RWPE2 (cell line): ENCODE data around the gene RNF130.

Source experiments
- ATAC-seq: fragments of 200-7000 bp; cut with Tn5 transposase; 3 replicates; pipeline ENCODE4 v1.9.1; 2021; ENCODE audit warnings: low read depth
- DNase-seq: peaks from one replicate; pipeline ENCODE4 v3.0.0-alpha.2; 2020; ENCODE audit warnings: low spot score
- H3K27ac ChIP-seq: fragments of 450-650 bp; 2 replicates; pipeline ENCODE4 v1.5.1; 2017; ENCODE audit warnings: mild to moderate bottlenecking; ENCODE audit not compliant: poor library complexity, severe bottlenecking
- H3K27me3 ChIP-seq: fragments of 250-450 bp; sonication (Bioruptor Pico); 2 replicates; pipeline ENCODE4 v1.5.1; 2021; ENCODE audit warnings: mild to moderate bottlenecking, moderate library complexity; ENCODE audit not compliant: insufficient read depth, poor library complexity, severe bottlenecking
- H3K36me3 ChIP-seq: fragments of 250-450 bp; sonication (Bioruptor Pico); 2 replicates; pipeline ENCODE4 v1.5.1; 2020; ENCODE audit warnings: low read depth, mild to moderate bottlenecking, moderate library complexity
- H3K4me1 ChIP-seq: fragments of 250-450 bp; sonication (Bioruptor Pico); 2 replicates; pipeline ENCODE4 v1.5.1; 2021; ENCODE audit warnings: mild to moderate bottlenecking, moderate library complexity; ENCODE audit not compliant: insufficient read depth, poor library complexity, severe bottlenecking
- H3K4me3 ChIP-seq: fragments of 250-450 bp; sonication (Bioruptor Pico); 2 replicates; pipeline ENCODE4 v1.5.1; 2021; ENCODE audit warnings: mild to moderate bottlenecking, moderate library complexity; ENCODE audit not compliant: severe bottlenecking
- H3K9me3 ChIP-seq: fragments of 250-450 bp; sonication (Bioruptor Pico); 2 replicates; pipeline ENCODE4 v1.5.1; 2021; ENCODE audit warnings: mild to moderate bottlenecking, moderate library complexity; ENCODE audit not compliant: severe bottlenecking
- CTCF ChIP-seq: fragments of 450-650 bp; IDR thresholded peaks from one replicate; pipeline ENCODE4 v1.5.1; 2017; ENCODE audit warnings: mild to moderate bottlenecking, moderate library complexity; ENCODE audit not compliant: poor library complexity, severe bottlenecking

The RNF130 gene

GRCh38 chr5:180095545-180095944 is 24.0 kb upstream of the RNF130 start:
- ATAC-seq = no peak
- Histone ChIP-seq H3K4me3 (no peak overlapping the region), H3K27me3 (no peaks in the 10 kb centered on the region), H3K9me3 (no peaks in the 10 kb centered on the region), H3K4me1 (no peaks in the 10 kb centered on the region), H3K27ac (no peak overlapping the region), H3K36me3 (no peaks in the 10 kb centered on the region)
- DNase-seq = no peak
- no peak for TF ChIP-seq CTCF

- Histone ChIP-seq H3K27me3 (no peaks in the 10 kb centered on the region), H3K9me3 (no peaks in the 10 kb centered on the region), H3K36me3 (no peaks in the 10 kb centered on the region), H3K4me1 (no peaks in the 10 kb centered on the region), H3K4me3 (no peak overlapping the region), H3K27ac (no peak overlapping the region)
- no peak for ATAC-seq
- no peak for DNase-seq
- TF ChIP-seq CTCF = no peak
Measured at GRCh38 chr5:180093651-180094382, 22.3 kb upstream of the RNF130 start.

GRCh38 chr5:180093241-180093640 is 21.7 kb upstream of the RNF130 start:
- Histone ChIP-seq H3K36me3 (no peaks in the 10 kb centered on the region), H3K4me1 (no peaks in the 10 kb centered on the region), H3K9me3 (no peaks in the 10 kb centered on the region), H3K4me3 (no peak overlapping the region), H3K27ac (no peak overlapping the region), H3K27me3 (no peaks in the 10 kb centered on the region)
- DNase-seq = no peak
- TF ChIP-seq CTCF = no peak
- no peak for ATAC-seq

- Histone ChIP-seq H3K4me1 (no peaks in the 10 kb centered on the region), H3K4me3 (peak overlapping the region; percentile 30), H3K9me3 (no peaks in the 10 kb centered on the region), H3K27ac (no peak overlapping the region), H3K36me3 (no peaks in the 10 kb centered on the region), H3K27me3 (no peaks in the 10 kb centered on the region)
- ATAC-seq (peak; percentile 53), DNase-seq (no peak)
- TF ChIP-seq CTCF = peak; percentile 67
Measured at GRCh38 chr5:180090769-180091546, 19.4 kb upstream of the RNF130 start.
